ENCODE data around the gene CDK14.

DNA sequence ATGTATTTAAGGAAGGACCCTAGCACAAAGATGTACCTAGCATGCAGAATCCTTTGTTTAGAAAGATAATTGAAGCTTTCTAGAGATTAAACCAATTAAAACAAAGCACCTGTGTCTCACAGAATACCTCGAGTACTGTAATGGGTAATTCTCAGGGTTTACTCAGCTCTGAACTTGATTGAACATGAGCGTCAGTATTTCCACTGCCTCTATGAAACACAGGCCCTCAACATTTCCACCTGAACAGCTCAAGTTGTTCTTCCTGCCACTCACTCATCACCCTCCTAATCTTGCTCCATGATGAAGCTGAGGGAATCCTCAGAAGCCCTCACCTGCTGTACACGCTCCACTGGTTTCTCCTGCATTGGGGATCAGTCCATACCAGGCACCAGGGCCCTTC lies 634.4 kb downstream of the CDK14 start:
- TF ChIP-seq, protein P1, sequence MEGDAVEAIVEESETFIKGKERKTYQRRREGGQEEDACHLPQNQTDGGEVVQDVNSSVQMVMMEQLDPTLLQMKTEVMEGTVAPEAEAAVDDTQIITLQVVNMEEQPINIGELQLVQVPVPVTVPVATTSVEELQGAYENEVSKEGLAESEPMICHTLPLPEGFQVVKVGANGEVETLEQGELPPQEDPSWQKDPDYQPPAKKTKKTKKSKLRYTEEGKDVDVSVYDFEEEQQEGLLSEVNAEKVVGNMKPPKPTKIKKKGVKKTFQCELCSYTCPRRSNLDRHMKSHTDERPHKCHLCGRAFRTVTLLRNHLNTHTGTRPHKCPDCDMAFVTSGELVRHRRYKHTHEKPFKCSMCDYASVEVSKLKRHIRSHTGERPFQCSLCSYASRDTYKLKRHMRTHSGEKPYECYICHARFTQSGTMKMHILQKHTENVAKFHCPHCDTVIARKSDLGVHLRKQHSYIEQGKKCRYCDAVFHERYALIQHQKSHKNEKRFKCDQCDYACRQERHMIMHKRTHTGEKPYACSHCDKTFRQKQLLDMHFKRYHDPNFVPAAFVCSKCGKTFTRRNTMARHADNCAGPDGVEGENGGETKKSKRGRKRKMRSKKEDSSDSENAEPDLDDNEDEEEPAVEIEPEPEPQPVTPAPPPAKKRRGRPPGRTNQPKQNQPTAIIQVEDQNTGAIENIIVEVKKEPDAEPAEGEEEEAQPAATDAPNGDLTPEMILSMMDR (IDR thresholded peaks at IDR 0.05), result no peak
- no peak for TF ChIP-seq POLR2A (IDR thresholded peaks at IDR 0.05)
